HEK293 (cell line): ENCODE data around the gene KRTAP5-7.

ENCODE experiments used
- CTCF ChIA-PET: fragments of 350-600 bp; formaldehyde crosslinking; extraction: SDS; loops from one replicate; lab custom pipeline; 2021; ENCODE audit warnings: antibody characterized with exemption; lab: Yijun Ruan, JAX
- POLR2A ChIA-PET: fragments of 300-600 bp; formaldehyde crosslinking; extraction: SDS; loops from one replicate; lab custom pipeline; 2020; ENCODE audit warnings: antibody characterized with exemption, inconsistent platforms; lab: Yijun Ruan, JAX
- H3K27ac ChIP-seq: fragments of 200-500 bp; sonication (Bioruptor generic); 2 replicates; pipeline ENCODE4 v1.5.1; 2014; ENCODE audit warnings: low read depth, low read length, control low read depth, inconsistent platforms; ENCODE audit errors: extremely low read depth
- H3K36me3 ChIP-seq, 2 experiments: fragments of 200-500 bp in 1 of 2; sonication (Bioruptor generic) in 1 of 2; 1 replicate in 1 of 2; 2 replicates in 1 of 2; pipeline ENCODE4 v1.5.1; 2014 to 2017; ENCODE audit warnings: inconsistent platforms in 2 of 2, low read length in 2 of 2; ENCODE audit not compliant: control insufficient read depth in 2 of 2, insufficient read depth in 1 of 2
- H3K4me1 ChIP-seq: fragments of 200-500 bp; sonication (Bioruptor generic); 2 replicates; pipeline ENCODE4 v1.5.1; 2014; ENCODE audit warnings: mild to moderate bottlenecking, low read length, inconsistent platforms; ENCODE audit not compliant: control insufficient read depth, insufficient read depth
- H3K4me3 ChIP-seq: 2 replicates; pipeline ENCODE4 v1.5.1; 2011; ENCODE audit warnings: low read depth, mild to moderate bottlenecking, control low read depth, low read length, moderate library complexity
- H3K9me3 ChIP-seq: fragments of 200-500 bp; sonication (Bioruptor generic); 2 replicates; pipeline ENCODE4 v1.5.1; 2014; ENCODE audit warnings: low read depth, low read length, inconsistent platforms; ENCODE audit not compliant: control insufficient read depth, insufficient read depth
- OSR2 ChIP-seq: fragments of 450-650 bp; formaldehyde crosslinking; IDR thresholded peaks from 2 replicates; pipeline ENCODE4 v1.5.1; 2016; ENCODE audit warnings: missing biosample characterization, missing genetic modification characterization
- OVOL3 ChIP-seq: fragments of 450-650 bp; formaldehyde crosslinking; IDR thresholded peaks from 2 replicates; pipeline ENCODE4 v1.5.1; 2016; ENCODE audit warnings: missing biosample characterization, missing genetic modification characterization
- PBX3 ChIP-seq: sonication (generic); formaldehyde crosslinking; IDR thresholded peaks from 2 replicates; pipeline ENCODE4 v1.8.1; 2022; ENCODE audit warnings: mild to moderate bottlenecking, moderate library complexity, missing genetic modification reagents
- SP2 ChIP-seq: fragments of 450-650 bp; formaldehyde crosslinking; IDR thresholded peaks from 2 replicates; pipeline ENCODE4 v1.5.1; 2016; ENCODE audit warnings: missing biosample characterization, missing genetic modification characterization
- YY1 ChIP-seq: fragments of 450-650 bp; formaldehyde crosslinking; IDR thresholded peaks from 2 replicates; pipeline ENCODE4 v1.5.1; 2018; ENCODE audit warnings: missing biosample characterization, missing genetic modification characterization
- ZBTB49 ChIP-seq: fragments of 450-650 bp; formaldehyde crosslinking; IDR thresholded peaks from 2 replicates; pipeline ENCODE4 v1.5.1; 2016; ENCODE audit warnings: missing biosample characterization, missing genetic modification characterization, low read depth
- ZEB2 ChIP-seq: fragments of 450-650 bp; formaldehyde crosslinking; IDR thresholded peaks from 2 replicates; pipeline ENCODE4 v1.5.1; 2016; ENCODE audit warnings: missing biosample characterization, missing genetic modification characterization
- ZFP69B ChIP-seq: fragments of 450-650 bp; formaldehyde crosslinking; IDR thresholded peaks from 2 replicates; pipeline ENCODE4 v1.5.1; 2016; ENCODE audit warnings: missing biosample characterization, missing genetic modification characterization
- ZNF121 ChIP-seq: fragments of 450-650 bp; formaldehyde crosslinking; IDR thresholded peaks from 2 replicates; pipeline ENCODE4 v1.5.1; 2016; ENCODE audit warnings: missing biosample characterization, missing genetic modification characterization
- ZNF266 ChIP-seq: fragments of 450-650 bp; formaldehyde crosslinking; IDR thresholded peaks from 2 replicates; pipeline ENCODE4 v1.5.1; 2016; ENCODE audit warnings: missing biosample characterization, missing genetic modification characterization, low read depth
- ZNF274 ChIP-seq, 2 experiments: fragments of 200-500 bp in 1 of 2; fragments of 450-650 bp in 1 of 2; sonication (Bioruptor generic) in 1 of 2; formaldehyde crosslinking in 1 of 2; IDR thresholded peaks; 2 replicates each; pipeline versions ENCODE4 v1.5.1 to v1.6.1; 2014 to 2016; ENCODE audit warnings: borderline replicate concordance in 1 of 2, inconsistent platforms in 1 of 2, low read length in 1 of 2, missing biosample characterization in 1 of 2, missing genetic modification characterization in 1 of 2
- ZNF341 ChIP-seq: fragments of 450-650 bp; formaldehyde crosslinking; IDR thresholded peaks from 2 replicates; pipeline ENCODE4; 2016; ENCODE audit warnings: low read depth, missing biosample characterization, missing genetic modification characterization
- ZNF561 ChIP-seq: fragments of 450-650 bp; IDR thresholded peaks from 2 replicates; pipeline ENCODE4 v1.5.1; 2018; ENCODE audit warnings: missing biosample characterization, missing genetic modification characterization, borderline replicate concordance
- ZNF658 ChIP-seq: fragments of 450-650 bp; formaldehyde crosslinking; IDR thresholded peaks from 2 replicates; pipeline ENCODE4; 2016; ENCODE audit warnings: missing biosample characterization, missing genetic modification characterization
- ZNF670 ChIP-seq: fragments of 450-650 bp; formaldehyde crosslinking; IDR thresholded peaks from 2 replicates; pipeline ENCODE4 v1.5.1; 2016; ENCODE audit warnings: missing biosample characterization, missing genetic modification characterization, low read depth
- ZNF704 ChIP-seq: fragments of 450-650 bp; formaldehyde crosslinking; IDR thresholded peaks from 2 replicates; pipeline ENCODE4 v1.5.1; 2016; ENCODE audit warnings: missing biosample characterization, missing genetic modification characterization
- ZNF747 ChIP-seq: fragments of 450-650 bp; formaldehyde crosslinking; IDR thresholded peaks from 2 replicates; pipeline ENCODE4 v1.5.1; 2016; ENCODE audit warnings: missing biosample characterization, missing genetic modification characterization
- ZNF768 ChIP-seq: fragments of 450-650 bp; formaldehyde crosslinking; IDR thresholded peaks from 2 replicates; pipeline ENCODE4 v1.5.1; 2018; ENCODE audit warnings: missing biosample characterization, mild to moderate bottlenecking, missing genetic modification characterization
- ZNF777 ChIP-seq: fragments of 450-650 bp; formaldehyde crosslinking; IDR thresholded peaks from 2 replicates; pipeline ENCODE4 v1.5.1; 2017; ENCODE audit warnings: missing biosample characterization, missing genetic modification characterization, borderline replicate concordance
- ZNF843 ChIP-seq: fragments of 450-650 bp; formaldehyde crosslinking; IDR thresholded peaks from 2 replicates; pipeline ENCODE4 v1.5.1; 2016; ENCODE audit warnings: missing biosample characterization, missing genetic modification characterization

The KRTAP5-7 gene

GRCh38 chr11:71501071-71501985 lies 25.7 kb upstream of the KRTAP5-7 start:
- TF ChIP-seq ZFP69B (tag by site-specific recombination) (no peak), OSR2 (no peak), ZBTB49 (tag by site-specific recombination) (no peak), OVOL3 (tag by site-specific recombination) (no peak), ZNF843 (tag by site-specific recombination) (no peak), SP2 (tag by site-specific recombination) (no peak), ZNF266 (tag by site-specific recombination) (no peak), ZNF658 (no peak), ZNF274 (IDR thresholded peaks at IDR 0.05; ENCODE audit: low read length) (no peak), ZNF274 (tag by site-specific recombination; IDR thresholded peaks at IDR 0.05; ENCODE audit: borderline replicate concordance) (no peak), ZEB2 (no peak), ZNF768 (tag by site-specific recombination) (no peak), ZNF777 (tag by site-specific recombination) (no peak), ZNF747 (tag by site-specific recombination) (no peak), ZNF704 (tag by site-specific recombination) (no peak), ZNF670 (tag by site-specific recombination) (no peak), PBX3 (CRISPR knock-in tag) (no peak), ZNF341 (tag by site-specific recombination) (no peak)
- CTCF ChIA-PET = interaction anchor here (0.6 kb wide), 1 partner anchor 68 kb away, joined by 3 read pairs; no protein-coding TSS in a partner anchor
- H3K27ac ChIP-seq = no peak overlapping the region

GRCh38 chr11:71502026-71502425 lies 25.0 kb upstream of the KRTAP5-7 start:
- Histone ChIP-seq H3K4me1 (no peaks in the 10 kb centered on the region), H3K36me3 (peaks cover 0 to 49% of the 10 kb centered on the region in 2 experiments; a peak in 1 of 3 replicates)
- ChIA-PET CTCF (no interaction called here), POLR2A (no interaction called here)
- TF ChIP-seq ZNF561 (tag by site-specific recombination) (no peak), YY1 (tag by site-specific recombination) (no peak), ZNF121 (tag by site-specific recombination) (no peak)
- TF ChIP-seq, all 188 proteins: peak for 0
- Histone ChIP-seq H3K9me3 (no peaks in the 10 kb centered on the region), H3K27ac (no peak overlapping the region), H3K4me3 (no peak overlapping the region)

More at GRCh38 chr11:71501071-71501985, 25.7 kb upstream of the KRTAP5-7 start:
- Histone ChIP-seq H3K4me1 (no peaks in the 10 kb centered on the region), H3K36me3 (peaks cover 0 to 53% of the 10 kb centered on the region in 2 experiments; a peak in 1 of 3 replicates), H3K9me3 (no peaks in the 10 kb centered on the region), H3K4me3 (no peak overlapping the region)
- POLR2A ChIA-PET = no interaction called here
